GM23338 (cell line): ENCODE data around the gene PTPRN2. TPM values are rescaled to one million over a fixed set of nuclear protein-coding genes. Genes with fewer than 3 reads are reported as not detected.

Experiments
- ATAC-seq: fragments of 200-7000 bp; cut with Tn5 transposase; 3 replicates; pipeline ENCODE4 v1.9.1; 2020
- DNase-seq: peaks from one replicate; pipeline ENCODE4 v3.0.0-alpha.2; 2015; ENCODE audit warnings: low spot score
- H2AFZ ChIP-seq: fragments of 200-600 bp; sonication (generic); 2 replicates; pipeline ENCODE4 v1.8.0; 2016; ENCODE audit warnings: antibody characterized with exemption, mild to moderate bottlenecking, moderate library complexity
- H3F3A ChIP-seq: fragments of 200-600 bp; sonication (generic); replicated peaks from 2 replicates; pipeline ENCODE4 v1.8.0; 2017; ENCODE audit warnings: antibody characterized with exemption, mixed run types, low read depth
- H3K27ac ChIP-seq: fragments of 200-600 bp; sonication (generic); 2 replicates; pipeline ENCODE4 v1.6.1; 2016; ENCODE audit warnings: low read depth
- H3K27me3 ChIP-seq: fragments of 200-600 bp; sonication (generic); 2 replicates; pipeline ENCODE4 v1.8.0; 2016; ENCODE audit warnings: mild to moderate bottlenecking, mixed run types, moderate library complexity; ENCODE audit not compliant: insufficient read depth
- H3K36me3 ChIP-seq: fragments of 200-600 bp; sonication (generic); 2 replicates; pipeline ENCODE4 v1.8.0; 2016; ENCODE audit warnings: mild to moderate bottlenecking; ENCODE audit not compliant: insufficient read depth
- H3K4me1 ChIP-seq: fragments of 200-600 bp; sonication (generic); 2 replicates; pipeline ENCODE4 v1.8.0; 2016; ENCODE audit warnings: mild to moderate bottlenecking, moderate library complexity; ENCODE audit not compliant: insufficient read depth
- H3K4me2 ChIP-seq: fragments of 200-600 bp; sonication (generic); 2 replicates; pipeline ENCODE4 v1.7.1; 2017; ENCODE audit warnings: mixed run types
- H3K4me3 ChIP-seq: fragments of 200-600 bp; sonication (generic); 2 replicates; pipeline ENCODE4 v1.6.1; 2016; ENCODE audit warnings: mixed run types
- H3K79me2 ChIP-seq: fragments of 200-600 bp; sonication (generic); replicated peaks from 2 replicates; pipeline ENCODE4 v1.8.0; 2017; ENCODE audit warnings: mild to moderate bottlenecking; ENCODE audit not compliant: insufficient read depth
- H3K9me2 ChIP-seq: fragments of 200-600 bp; sonication (generic); 2 replicates; pipeline ENCODE4 v1.8.0; 2017; ENCODE audit not compliant: insufficient read depth
- H4K20me1 ChIP-seq: fragments of 200-600 bp; sonication (generic); replicated peaks from 2 replicates; pipeline ENCODE4 v1.8.0; 2017; ENCODE audit warnings: mild to moderate bottlenecking; ENCODE audit not compliant: insufficient read depth
- H3K27ac Mint-ChIP-seq: 2 replicates; pipeline ENCODE4 v1.8.0; 2020; ENCODE audit warnings: inconsistent platforms, mild to moderate bottlenecking, moderate library complexity, mixed read lengths
- H3K27me3 Mint-ChIP-seq: 3 replicates; pipeline ENCODE4 v1.8.0; 2022; ENCODE audit warnings: low read depth, mild to moderate bottlenecking, moderate library complexity, mixed read lengths, inconsistent platforms; ENCODE audit not compliant: insufficient read depth, poor library complexity
- H3K36me3 Mint-ChIP-seq: 3 replicates; pipeline ENCODE4 v1.8.0; 2021; ENCODE audit warnings: low read depth, mild to moderate bottlenecking, inconsistent platforms, moderate library complexity, mixed read lengths
- H3K4me1 Mint-ChIP-seq: 3 replicates; pipeline ENCODE4 v1.8.0; 2020; ENCODE audit warnings: mild to moderate bottlenecking, inconsistent platforms, mixed read lengths
- H3K4me3 Mint-ChIP-seq: 3 replicates; pipeline ENCODE4 v1.8.0; 2021; ENCODE audit warnings: moderate library complexity, mild to moderate bottlenecking, inconsistent platforms, mixed read lengths
- H3K9me3 Mint-ChIP-seq: 3 replicates; pipeline ENCODE4 v1.8.0; 2020; ENCODE audit warnings: moderate library complexity, mild to moderate bottlenecking, inconsistent platforms, mixed read lengths
- CREB1 ChIP-seq: fragments of 250-450 bp; sonication (Bioruptor Pico); IDR thresholded peaks from 2 replicates; pipeline ENCODE4 v1.5.0; 2020; ENCODE audit warnings: low read depth, mild to moderate bottlenecking, moderate library complexity
- EZH2 ChIP-seq: fragments of 200-600 bp; sonication (generic); IDR thresholded peaks from one replicate; pipeline ENCODE4 v1.8.0; 2017; ENCODE audit warnings: antibody characterized with exemption, mild to moderate bottlenecking, low read depth; ENCODE audit not compliant: unreplicated experiment
- REST ChIP-seq: IDR thresholded peaks from one replicate; pipeline ENCODE4 v1.6.1; 2018; ENCODE audit warnings: antibody characterized with exemption; ENCODE audit not compliant: unreplicated experiment
- ZNF114 ChIP-seq: fragments of 250-450 bp; sonication (Bioruptor Pico); IDR thresholded peaks from 2 replicates; pipeline ENCODE4 v1.5.0; 2020; ENCODE audit warnings: mild to moderate bottlenecking, moderate library complexity
- ZNF331 ChIP-seq: fragments of 250-450 bp; sonication (Bioruptor Pico); IDR thresholded peaks from 2 replicates; pipeline ENCODE4 v1.5.0; 2020; ENCODE audit warnings: low read depth, mild to moderate bottlenecking, moderate library complexity
- ZNF462 ChIP-seq: fragments of 250-450 bp; sonication (Bioruptor Pico); IDR thresholded peaks from 2 replicates; pipeline ENCODE4 v1.5.0; 2020; ENCODE audit warnings: mild to moderate bottlenecking, moderate library complexity
- polyA plus RNA-seq: library from polyadenylated mRNA; unstranded; fragments of >200 nt; fragmentation: Nextera tagmentation; extraction: Ambion mirVana; gene quantifications from 2 replicates; pipeline ENCODE4 v1.2.1, GENCODE V29; 2016
- total RNA-seq: library from RNA; depleted of rRNA; stranded (reverse); fragments of >200 nt; shearing (Covaris generic); gene quantifications from 2 replicates; pipeline ENCODE4 v1.2.3, GENCODE V29; 2014

The PTPRN2 gene
- total and polyA plus RNA-seq, 2 experiments from 2014 or later: 0.87 to 4.0 TPM

- Histone ChIP-seq H3F3A (no peaks in the 10 kb centered on the region), H3K9me2 (no peaks in the 10 kb centered on the region), H2AFZ (no peak overlapping the region), H3K4me3 (no peak overlapping the region), H3K27me3 (no peaks in the 10 kb centered on the region), H3K27ac (no peak overlapping the region), H3K79me2 (no peaks in the 10 kb centered on the region), H3K4me2 (no peak overlapping the region), H4K20me1 (no peaks in the 10 kb centered on the region), H3K4me1 (no peaks in the 10 kb centered on the region), H3K36me3 (no peaks in the 10 kb centered on the region; the same call in 1 of the 2 replicates)
- Mint-ChIP-seq H3K27ac (no peak overlapping the region), H3K4me1 (no peaks in the 10 kb centered on the region), H3K27me3 (peaks cover 8% of the 10 kb centered on the region), H3K4me3 (no peak overlapping the region), H3K9me3 (no peaks in the 10 kb centered on the region; the same call in 1 of the 3 replicates), H3K36me3 (peaks cover 50% of the 10 kb centered on the region)
- ATAC-seq: no peak
- no peak for DNase-seq
- no peak for TF ChIP-seq EZH2
- TF ChIP-seq ZNF331: no peak
- no peak for TF ChIP-seq ZNF114 (CRISPR knock-in tag)
- no peak for TF ChIP-seq ZNF462 (CRISPR knock-in tag)
- no peak for TF ChIP-seq CREB1 (CRISPR knock-in tag)
Measured at GRCh38 chr7:158009886-158010285, 577.7 kb downstream of the PTPRN2 start.

GRCh38 chr7:158008267-158008666, 579.4 kb downstream of the PTPRN2 start:
- no peak for ATAC-seq
- H3K4me1 Mint-ChIP-seq: no peaks in the 10 kb centered on the region

More at GRCh38 chr7:158008267-158008666, 579.4 kb downstream of the PTPRN2 start:
- Histone ChIP-seq H3F3A (no peaks in the 10 kb centered on the region), H3K79me2 (no peaks in the 10 kb centered on the region), H3K36me3 (no peaks in the 10 kb centered on the region; the same call in 1 of the 2 replicates), H3K4me3 (no peak overlapping the region), H3K9me2 (no peaks in the 10 kb centered on the region), H2AFZ (no peak overlapping the region), H3K27me3 (no peaks in the 10 kb centered on the region), H3K4me1 (no peaks in the 10 kb centered on the region), H3K4me2 (no peak overlapping the region), H3K27ac (no peak overlapping the region), H4K20me1 (no peaks in the 10 kb centered on the region)
- Mint-ChIP-seq H3K36me3 (peaks cover 55% of the 10 kb centered on the region), H3K27me3 (peaks cover 8% of the 10 kb centered on the region), H3K4me3 (no peak overlapping the region), H3K9me3 (no peaks in the 10 kb centered on the region; the same call in none of the 3 replicates), H3K27ac (no peak overlapping the region)
- no peak for TF ChIP-seq REST
- no peak for DNase-seq
